Vagina (tissue), 2 donors: ENCODE measurements around the gene NMT1. TPM values are rescaled to one million over a fixed set of nuclear protein-coding genes. Genes with fewer than 3 reads are reported as not detected.

Source experiments
- DNase-seq, 2 donors: peaks; one replicate each; pipeline ENCODE4 v3.0.0-alpha.2; 2017; ENCODE audit errors: extremely low spot score in 2 of 2
- H3K27ac ChIP-seq: fragments of 200-600 bp; sonication (generic); one replicate; pipeline ENCODE4 v1.5.1; 2019
- H3K27me3 ChIP-seq: fragments of 200-600 bp; sonication (generic); one replicate; pipeline ENCODE4 v1.5.1; 2019
- H3K36me3 ChIP-seq, 2 donors: fragments of 200-600 bp; sonication (generic); one replicate each; pipeline ENCODE4 v1.5.1; 2017 to 2019
- H3K4me1 ChIP-seq: fragments of 200-600 bp; sonication (generic); one replicate; pipeline ENCODE4 v1.5.1; 2019
- H3K4me3 ChIP-seq, 2 donors: fragments of 200-600 bp; sonication (generic); 1 replicate in 1 of 2; 2 replicates in 1 of 2; pipeline ENCODE4 v1.5.1; 2016 to 2019
- H3K9me3 ChIP-seq: fragments of 200-600 bp; sonication (generic); one replicate; pipeline ENCODE4 v1.5.1; 2019
- POLR2AphosphoS5 ChIP-seq, 2 donors: sonication (generic); formaldehyde crosslinking; IDR thresholded peaks; one replicate each; pipeline ENCODE4 v1.9.0; 2017; ENCODE audit warnings: antibody characterized with exemption in 2 of 2, mild to moderate bottlenecking in 2 of 2, low read depth in 1 of 2; ENCODE audit not compliant: insufficient read depth in 1 of 2
- intact Hi-C: fragments of 100-400 bp; cut with DNase I; formaldehyde crosslinking; loops from one replicate; pipeline ENCODE4 v1.15.1; 2023
- microRNA-seq: library from miRNA; unstranded; fragments of <30 nt; microRNA quantifications from one replicate; pipeline ENCODE4, GENCODE V29; 2017; ENCODE audit warnings: borderline number of aligned reads, borderline replicate concordance
- small RNA-seq: library from RNA; depleted of rRNA; stranded (forward); fragments of <200 nt; gene quantifications from one replicate; pipeline ENCODE3, GENCODE V24; 2016
- total RNA-seq: library from RNA; depleted of rRNA; stranded (reverse); fragments of >200 nt; gene quantifications from one replicate; pipeline ENCODE4 v1.2.3, GENCODE V29; 2016
- TF ChIP-seq, protein P1 (sequence below), 3 experiments: fragments of 450-650 bp in 2 of 3; fragments of 200-600 bp in 1 of 3; sonication (generic) in 1 of 3; IDR thresholded peaks; one replicate each; pipeline ENCODE4 v1.5.1; 2017 to 2019; ENCODE audit warnings: antibody characterized with exemption in 3 of 3, mild to moderate bottlenecking in 2 of 3, moderate library complexity in 2 of 3

The NMT1 gene
- total RNA-seq, 1 donor from 2014 or later: 49.4 TPM

- TF ChIP-seq, protein P1, sequence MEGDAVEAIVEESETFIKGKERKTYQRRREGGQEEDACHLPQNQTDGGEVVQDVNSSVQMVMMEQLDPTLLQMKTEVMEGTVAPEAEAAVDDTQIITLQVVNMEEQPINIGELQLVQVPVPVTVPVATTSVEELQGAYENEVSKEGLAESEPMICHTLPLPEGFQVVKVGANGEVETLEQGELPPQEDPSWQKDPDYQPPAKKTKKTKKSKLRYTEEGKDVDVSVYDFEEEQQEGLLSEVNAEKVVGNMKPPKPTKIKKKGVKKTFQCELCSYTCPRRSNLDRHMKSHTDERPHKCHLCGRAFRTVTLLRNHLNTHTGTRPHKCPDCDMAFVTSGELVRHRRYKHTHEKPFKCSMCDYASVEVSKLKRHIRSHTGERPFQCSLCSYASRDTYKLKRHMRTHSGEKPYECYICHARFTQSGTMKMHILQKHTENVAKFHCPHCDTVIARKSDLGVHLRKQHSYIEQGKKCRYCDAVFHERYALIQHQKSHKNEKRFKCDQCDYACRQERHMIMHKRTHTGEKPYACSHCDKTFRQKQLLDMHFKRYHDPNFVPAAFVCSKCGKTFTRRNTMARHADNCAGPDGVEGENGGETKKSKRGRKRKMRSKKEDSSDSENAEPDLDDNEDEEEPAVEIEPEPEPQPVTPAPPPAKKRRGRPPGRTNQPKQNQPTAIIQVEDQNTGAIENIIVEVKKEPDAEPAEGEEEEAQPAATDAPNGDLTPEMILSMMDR (IDR thresholded peaks at IDR 0.05): no peak
- TF ChIP-seq POLR2AphosphoS5 (IDR thresholded peaks at IDR 0.05; ENCODE audit: insufficient read depth in 1 of 2, low read depth in 1 of 2): no peak
- Histone ChIP-seq H3K4me1 (peaks cover 75% of the 10 kb centered on the region), H3K27me3 (no peaks in the 10 kb centered on the region), H3K4me3 (no peak overlapping the region), H3K27ac (no peak overlapping the region), H3K9me3 (no peaks in the 10 kb centered on the region), H3K36me3 (no peaks in the 10 kb centered on the region)
- intact Hi-C loops: no loop called here
- no peak for DNase-seq
These were observed 95.1 kb downstream of the NMT1 start for GRCh38 chr17:45156242-45156641.

Small RNAs within 50 kb of the gene (microRNA-seq; reads per million reads assigned to microRNA genes)
- gene MIR6784: not detected

Small RNAs within 50 kb of the gene (small RNA-seq; reads per million reads assigned to genes)
- gene MIR6784 (not detected), gene RF00019 (not detected)

Other genes with a start within 250 kb of the NMT1 start
- gene GJC1, start 231.0 kb upstream of the NMT1 start, total RNA-seq: 10.1 TPM
- gene HIGD1B, start 213.4 kb upstream of the NMT1 start, total RNA-seq: not detected
- 55.5 TPM for gene EFTUD2, start 161.9 kb upstream of the NMT1 start, total RNA-seq
- gene GFAP, start 145.8 kb upstream of the NMT1 start, total RNA-seq: not detected
- gene KIF18B, start 113.5 kb upstream of the NMT1 start, total RNA-seq: 0.74 TPM
- 6.9 TPM for gene C1QL1, start 93.0 kb upstream of the NMT1 start, total RNA-seq
- 54.5 TPM for gene DCAKD, start 9.7 kb upstream of the NMT1 start, total RNA-seq
- 34.1 TPM for gene PLCD3, start 71.2 kb downstream of the NMT1 start, total RNA-seq
- gene ACBD4, start 74.4 kb downstream of the NMT1 start, total RNA-seq: 18.9 TPM
- gene HEXIM1, start 87.2 kb downstream of the NMT1 start, total RNA-seq: 27.5 TPM
- 9.8 TPM for gene HEXIM2, start 100.6 kb downstream of the NMT1 start, total RNA-seq
- gene FMNL1, start 160.6 kb downstream of the NMT1 start, total RNA-seq: 22.1 TPM
- gene SPATA32, start 200.8 kb downstream of the NMT1 start, total RNA-seq: not detected